Body of pancreas (tissue), 4 donors: ENCODE measurements around the gene ERVH48-1.

Source experiments
- POLR2A ChIP-seq, 3 donors: fragments of 450-650 bp; IDR thresholded peaks; one replicate each; pipeline ENCODE4 v1.6.1; 2016; ENCODE audit warnings: antibody characterized with exemption in 3 of 3, mild to moderate bottlenecking in 2 of 3
- TF ChIP-seq, protein P1 (sequence below), 7 experiments: fragments of 450-650 bp in 4 of 7; fragments of 200-600 bp in 3 of 7; sonication (generic) in 3 of 7; IDR thresholded peaks; one replicate each; pipeline ENCODE4 v1.5.1; 2016 to 2019; ENCODE audit warnings: antibody characterized with exemption in 7 of 7

DNA sequence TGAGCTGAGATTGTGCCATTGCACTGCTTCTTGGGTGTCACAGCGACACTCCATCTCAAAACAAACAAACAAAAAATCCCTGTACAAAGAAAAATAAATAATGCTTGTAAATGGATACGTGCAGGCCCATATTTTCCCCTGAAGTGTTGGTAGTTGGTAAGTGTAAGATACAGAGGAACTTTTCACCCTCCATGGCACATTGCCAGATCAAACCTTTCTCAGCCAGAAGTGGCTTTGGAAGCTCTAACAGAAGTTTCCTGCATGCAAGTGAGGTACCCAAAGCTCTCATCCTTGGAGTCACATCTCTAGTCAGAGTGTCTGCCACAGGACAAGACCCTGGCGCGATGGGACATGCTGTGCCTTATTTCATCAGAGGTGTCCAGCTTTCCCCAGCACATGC is 25.0 kb downstream of the ERVH48-1 start:
- no peak for TF ChIP-seq POLR2A (IDR thresholded peaks at IDR 0.05)
- TF ChIP-seq, protein P1, sequence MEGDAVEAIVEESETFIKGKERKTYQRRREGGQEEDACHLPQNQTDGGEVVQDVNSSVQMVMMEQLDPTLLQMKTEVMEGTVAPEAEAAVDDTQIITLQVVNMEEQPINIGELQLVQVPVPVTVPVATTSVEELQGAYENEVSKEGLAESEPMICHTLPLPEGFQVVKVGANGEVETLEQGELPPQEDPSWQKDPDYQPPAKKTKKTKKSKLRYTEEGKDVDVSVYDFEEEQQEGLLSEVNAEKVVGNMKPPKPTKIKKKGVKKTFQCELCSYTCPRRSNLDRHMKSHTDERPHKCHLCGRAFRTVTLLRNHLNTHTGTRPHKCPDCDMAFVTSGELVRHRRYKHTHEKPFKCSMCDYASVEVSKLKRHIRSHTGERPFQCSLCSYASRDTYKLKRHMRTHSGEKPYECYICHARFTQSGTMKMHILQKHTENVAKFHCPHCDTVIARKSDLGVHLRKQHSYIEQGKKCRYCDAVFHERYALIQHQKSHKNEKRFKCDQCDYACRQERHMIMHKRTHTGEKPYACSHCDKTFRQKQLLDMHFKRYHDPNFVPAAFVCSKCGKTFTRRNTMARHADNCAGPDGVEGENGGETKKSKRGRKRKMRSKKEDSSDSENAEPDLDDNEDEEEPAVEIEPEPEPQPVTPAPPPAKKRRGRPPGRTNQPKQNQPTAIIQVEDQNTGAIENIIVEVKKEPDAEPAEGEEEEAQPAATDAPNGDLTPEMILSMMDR (IDR thresholded peaks at IDR 0.05), result no peak
